HG03439 (cell line): ENCODE data around the gene PDE11A.

Experiments used
- ATAC-seq: cut with Tn5 transposase; IDR thresholded peaks from one replicate; pipeline ENCODE4 v1.9.1; 2021; ENCODE audit warnings: mild to moderate bottlenecking, moderate library complexity; ENCODE audit not compliant: unreplicated experiment

PDE11A gene

GRCh38 chr2:177584030-177584692 lies 488.4 kb downstream of the PDE11A start:
- no peak for ATAC-seq

GRCh38 chr2:177582000-177582399 lies 490.6 kb downstream of the PDE11A start:
- no peak for ATAC-seq

- no peak for ATAC-seq
These were observed 493.0 kb downstream of the PDE11A start for GRCh38 chr2:177579486-177580036.

GRCh38 chr2:177578454-177578853 lies 494.1 kb downstream of the PDE11A start:
- ATAC-seq, result no peak

GRCh38 chr2:177577075-177577474 lies 495.5 kb downstream of the PDE11A start:
- ATAC-seq, result no peak

GRCh38 chr2:177575358-177575757 lies 497.2 kb downstream of the PDE11A start:
- ATAC-seq, result no peak

GRCh38 chr2:177574356-177574755 lies 498.2 kb downstream of the PDE11A start:
- no peak for ATAC-seq
